ENCODE data around the gene PLEKHH2.

GRCh38 chr2:43748333-43748732 is 111.3 kb downstream of the PLEKHH2 start:
- TF ChIP-seq GATA2 (IDR thresholded peaks at IDR 0.05; ENCODE audit: low read depth, low read length) (no peak), GATA3 (IDR thresholded peaks at IDR 0.05; ENCODE audit: low read depth, low read length) (no peak)
